ENCODE data around the gene SPSB4. TPM values are rescaled to one million over a fixed set of nuclear protein-coding genes. Genes with fewer than 3 reads are reported as not detected.
"Not testable (repeated sequence)": the region's sequence is repeated elsewhere in the genome, so short reads cannot be mapped to it uniquely, and the experiment has no call there.

SPSB4 gene
- total RNA-seq (13.1 TPM), polyA plus RNA-seq (ENCODE audit: insufficient read depth in 1 of 8, insufficient read length in 8 of 8, low replicate concordance in 1 of 8) (10 to 100 TPM; 24.4 to 29.8 (median 26.8) TPM)
- long read RNA-seq, donor 1, partial matches to known transcripts = 0 of 2 reads
- long read RNA-seq, donor 1, other reads (novel, unspliced or antisense) = 0 of 2 reads
- long read RNA-seq, donor 2 = 0 reads
- long read RNA-seq, donor 3, transcript SPSB4-201 (3 exons, 2,908 nt) = major isoform, 7 of 12 reads
- long read RNA-seq, donor 3, partial matches to known transcripts = 5 of 12 reads
- long read RNA-seq, donor 3, other reads (novel, unspliced or antisense) = 0 of 12 reads
- long read RNA-seq, donor 4, partial matches to known transcripts = 0 of 3 reads
- long read RNA-seq, donor 4, other reads (novel, unspliced or antisense) = 0 of 3 reads
- long read RNA-seq, donor 5, transcript SPSB4-201 (3 exons, 2,908 nt) = major isoform, 16 of 26 reads
- long read RNA-seq, donor 5, partial matches to known transcripts = 10 of 26 reads
- long read RNA-seq, donor 5, other reads (novel, unspliced or antisense) = 0 of 26 reads
- long read RNA-seq, donor 6, transcript SPSB4-201 (3 exons, 2,908 nt) = major isoform, 7 of 7 reads
- long read RNA-seq, donor 6, partial matches to known transcripts = 0 of 7 reads
- long read RNA-seq, donor 6, other reads (novel, unspliced or antisense) = 0 of 7 reads
- long read RNA-seq, donor 7, partial matches to known transcripts = 0 of 2 reads
- long read RNA-seq, donor 7, other reads (novel, unspliced or antisense) = 0 of 2 reads
- long read RNA-seq, donor 8 = 0 reads
- long read RNA-seq, donor 9, partial matches to known transcripts = 0 of 1 reads
- long read RNA-seq, donor 9, other reads (novel, unspliced or antisense) = 0 of 1 reads
- long read RNA-seq, donor 10, transcript SPSB4-201 (3 exons, 2,908 nt) = major isoform, 10 of 10 reads
- long read RNA-seq, donor 10, partial matches to known transcripts = 0 of 10 reads
- long read RNA-seq, donor 10, other reads (novel, unspliced or antisense) = 0 of 10 reads
- long read RNA-seq, donor 11, partial matches to known transcripts = 0 of 2 reads
- long read RNA-seq, donor 11, other reads (novel, unspliced or antisense) = 0 of 2 reads

- H3K9me3 ChIP-seq (replicated peaks; ENCODE audit: control insufficient read depth, low read depth, low read length) = no peaks in the 10 kb centered on the region
- WGBS (ENCODE audit: insufficient coverage) = 4% methylated on average over 57 of the region's 68 CpGs
- H3K4me1 ChIP-seq (ENCODE audit: control insufficient read depth, insufficient read depth, low read length) = peaks cover 26% of the 10 kb centered on the region
- peaks cover 34% of the 10 kb centered on the region for H3K27me3 ChIP-seq (ENCODE audit: control insufficient read depth, insufficient read depth, low read length)
- peak; percentile 96 for DNase-seq
- H3K4me3 ChIP-seq (ENCODE audit: low read length) = peak within 1 kb of the TSS; percentile 90
- H3K27ac ChIP-seq (ENCODE audit: low read length) = peak within 1 kb of the TSS; percentile 92
- no peaks in the 10 kb centered on the region for H3K36me3 ChIP-seq (ENCODE audit: control insufficient read depth, insufficient read depth, low read length)
Observed at GRCh38 chr3:141050576-141051442, at the start of gene SPSB4. Gene SPSB4 (plus strand): TSS chr3:141051347. CDS start chr3:141066105, 14,758 bp downstream.

GRCh38 chr3:141006344-141006743, 44.8 kb upstream of the SPSB4 start:
- H3K36me3 ChIP-seq (ENCODE audit: control insufficient read depth, insufficient read depth, low read length) = no peaks in the 10 kb centered on the region
- H3K9me3 ChIP-seq (replicated peaks; ENCODE audit: control insufficient read depth, low read depth, low read length) = no peaks in the 10 kb centered on the region
- H3K27ac ChIP-seq (ENCODE audit: low read length) = no peak overlapping the region
- H3K4me3 ChIP-seq (ENCODE audit: low read length) = no peak overlapping the region
- WGBS (ENCODE audit: insufficient coverage) = no CpG with 5 or more reads among the region's 1 CpG
- DNase-seq = no peak
- H3K27me3 ChIP-seq (ENCODE audit: control insufficient read depth, insufficient read depth, low read length) = peaks cover 3% of the 10 kb centered on the region
- H3K4me1 ChIP-seq (ENCODE audit: control insufficient read depth, insufficient read depth, low read length) = peaks cover 4% of the 10 kb centered on the region

- WGBS (ENCODE audit: insufficient coverage) = no CpG with 5 or more reads among the region's 3 CpGs
- Histone ChIP-seq H3K9me3 (replicated peaks; ENCODE audit: control insufficient read depth, low read depth, low read length) (no peaks in the 10 kb centered on the region), H3K4me1 (ENCODE audit: control insufficient read depth, insufficient read depth, low read length) (peaks cover 25% of the 10 kb centered on the region), H3K36me3 (ENCODE audit: control insufficient read depth, insufficient read depth, low read length) (no peaks in the 10 kb centered on the region), H3K4me3 (ENCODE audit: low read length) (no peak overlapping the region), H3K27me3 (ENCODE audit: control insufficient read depth, insufficient read depth, low read length) (peaks cover 2% of the 10 kb centered on the region), H3K27ac (ENCODE audit: low read length) (no peak overlapping the region)
- peak; percentile 19 for DNase-seq
Observed at GRCh38 chr3:141009496-141009895, 41.7 kb upstream of the SPSB4 start.

GRCh38 chr3:141011232-141011996, 39.7 kb upstream of the SPSB4 start:
- Histone ChIP-seq H3K27ac (ENCODE audit: low read length) (peak overlapping the region; percentile 88), H3K27me3 (ENCODE audit: control insufficient read depth, insufficient read depth, low read length) (peaks cover 2% of the 10 kb centered on the region), H3K36me3 (ENCODE audit: control insufficient read depth, insufficient read depth, low read length) (no peaks in the 10 kb centered on the region), H3K9me3 (replicated peaks; ENCODE audit: control insufficient read depth, low read depth, low read length) (no peaks in the 10 kb centered on the region), H3K4me3 (ENCODE audit: low read length) (no peak overlapping the region), H3K4me1 (ENCODE audit: control insufficient read depth, insufficient read depth, low read length) (peaks cover 25% of the 10 kb centered on the region)
- DNase-seq = peak; percentile 94
- 11% methylated on average over 9 of the region's 13 CpGs for WGBS (ENCODE audit: insufficient coverage)

- WGBS (ENCODE audit: insufficient coverage) = 0% methylated on average over 1 of the region's 4 CpGs
- Histone ChIP-seq H3K27ac (ENCODE audit: low read length) (peak overlapping the region; percentile 88), H3K9me3 (replicated peaks; ENCODE audit: control insufficient read depth, low read depth, low read length) (no peaks in the 10 kb centered on the region), H3K4me3 (ENCODE audit: low read length) (no peak overlapping the region), H3K27me3 (ENCODE audit: control insufficient read depth, insufficient read depth, low read length) (peaks cover 2% of the 10 kb centered on the region), H3K4me1 (ENCODE audit: control insufficient read depth, insufficient read depth, low read length) (peaks cover 25% of the 10 kb centered on the region), H3K36me3 (ENCODE audit: control insufficient read depth, insufficient read depth, low read length) (no peaks in the 10 kb centered on the region)
- DNase-seq = no peak
Observed at GRCh38 chr3:141011997-141012262, 39.2 kb upstream of the SPSB4 start.

- Histone ChIP-seq H3K4me3 (ENCODE audit: low read length) (no peak overlapping the region), H3K27ac (ENCODE audit: low read length) (peak overlapping the region; percentile 77), H3K27me3 (ENCODE audit: control insufficient read depth, insufficient read depth, low read length) (peaks cover 2% of the 10 kb centered on the region), H3K36me3 (ENCODE audit: control insufficient read depth, insufficient read depth, low read length) (no peaks in the 10 kb centered on the region), H3K4me1 (ENCODE audit: control insufficient read depth, insufficient read depth, low read length) (peaks cover 25% of the 10 kb centered on the region), H3K9me3 (replicated peaks; ENCODE audit: control insufficient read depth, low read depth, low read length) (no peaks in the 10 kb centered on the region)
- no peak for DNase-seq
- no CpG with 5 or more reads among the region's 2 CpGs for WGBS (ENCODE audit: insufficient coverage)
Observed at GRCh38 chr3:141012571-141012970, 38.6 kb upstream of the SPSB4 start.

- 89% methylated on average over 1 of the region's 3 CpGs for WGBS (ENCODE audit: insufficient coverage)
- H3K36me3 ChIP-seq (ENCODE audit: control insufficient read depth, insufficient read depth, low read length) = no peaks in the 10 kb centered on the region
- H3K27me3 ChIP-seq (ENCODE audit: control insufficient read depth, insufficient read depth, low read length) = peaks cover 2% of the 10 kb centered on the region
- no peak overlapping the region for H3K27ac ChIP-seq (ENCODE audit: low read length)
- H3K9me3 ChIP-seq (replicated peaks; ENCODE audit: control insufficient read depth, low read depth, low read length) = no peaks in the 10 kb centered on the region
- DNase-seq = no peak
- H3K4me1 ChIP-seq (ENCODE audit: control insufficient read depth, insufficient read depth, low read length) = peaks cover 29% of the 10 kb centered on the region
- H3K4me3 ChIP-seq (ENCODE audit: low read length) = no peak overlapping the region
Observed at GRCh38 chr3:141015481-141015880, 35.7 kb upstream of the SPSB4 start.

- not testable (repeated sequence) for H3K9me3 ChIP-seq (replicated peaks; ENCODE audit: control insufficient read depth, low read depth, low read length); H3K27me3 ChIP-seq (ENCODE audit: control insufficient read depth, insufficient read depth, low read length); DNase-seq; H3K27ac ChIP-seq (ENCODE audit: low read length); H3K36me3 ChIP-seq (ENCODE audit: control insufficient read depth, insufficient read depth, low read length); H3K4me3 ChIP-seq (ENCODE audit: low read length)
- 41% methylated on average over 12 of the region's 23 CpGs for WGBS (ENCODE audit: insufficient coverage)
- H3K4me1 ChIP-seq (ENCODE audit: control insufficient read depth, insufficient read depth, low read length) = peaks cover 22% of the 10 kb centered on the region
Observed at GRCh38 chr3:141017366-141018322, 33.5 kb upstream of the SPSB4 start.

Data from muscle of leg (tissue), 16 donors.